Transverse colon (tissue), 3 donors: ENCODE measurements around the gene PDE7B.

Experiments used
- POLR2A ChIP-seq: fragments of 450-650 bp; IDR thresholded peaks from one replicate; pipeline ENCODE4 v1.6.1; 2016; ENCODE audit warnings: antibody characterized with exemption, mild to moderate bottlenecking, moderate library complexity
- TF ChIP-seq, protein P1 (sequence below), 5 experiments: fragments of 200-600 bp in 3 of 5; fragments of 450-650 bp in 2 of 5; sonication (generic) in 3 of 5; IDR thresholded peaks; 1 replicate in 2 of 5; 2 replicates in 3 of 5; pipeline ENCODE4 v1.5.1; 2016 to 2017; ENCODE audit warnings: antibody characterized with exemption in 5 of 5, inconsistent platforms in 3 of 5, mild to moderate bottlenecking in 2 of 5, moderate library complexity in 1 of 5

- TF ChIP-seq, protein P1, sequence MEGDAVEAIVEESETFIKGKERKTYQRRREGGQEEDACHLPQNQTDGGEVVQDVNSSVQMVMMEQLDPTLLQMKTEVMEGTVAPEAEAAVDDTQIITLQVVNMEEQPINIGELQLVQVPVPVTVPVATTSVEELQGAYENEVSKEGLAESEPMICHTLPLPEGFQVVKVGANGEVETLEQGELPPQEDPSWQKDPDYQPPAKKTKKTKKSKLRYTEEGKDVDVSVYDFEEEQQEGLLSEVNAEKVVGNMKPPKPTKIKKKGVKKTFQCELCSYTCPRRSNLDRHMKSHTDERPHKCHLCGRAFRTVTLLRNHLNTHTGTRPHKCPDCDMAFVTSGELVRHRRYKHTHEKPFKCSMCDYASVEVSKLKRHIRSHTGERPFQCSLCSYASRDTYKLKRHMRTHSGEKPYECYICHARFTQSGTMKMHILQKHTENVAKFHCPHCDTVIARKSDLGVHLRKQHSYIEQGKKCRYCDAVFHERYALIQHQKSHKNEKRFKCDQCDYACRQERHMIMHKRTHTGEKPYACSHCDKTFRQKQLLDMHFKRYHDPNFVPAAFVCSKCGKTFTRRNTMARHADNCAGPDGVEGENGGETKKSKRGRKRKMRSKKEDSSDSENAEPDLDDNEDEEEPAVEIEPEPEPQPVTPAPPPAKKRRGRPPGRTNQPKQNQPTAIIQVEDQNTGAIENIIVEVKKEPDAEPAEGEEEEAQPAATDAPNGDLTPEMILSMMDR (IDR thresholded peaks at IDR 0.05): no peak
- no peak for TF ChIP-seq POLR2A
These were observed 282.8 kb downstream of the PDE7B start for GRCh38 chr6:136134268-136134667.
